Stromal cell of bone marrow (primary cell): ENCODE data around the gene P2RY8.

Source experiments
- DNase-seq: peaks from one replicate; pipeline ENCODE4 v3.0.0-alpha.2; 2012; ENCODE audit warnings: low read depth

The P2RY8 gene

GRCh38 chrX:1417921-1418771 is 118.8 kb downstream of the P2RY8 start:
- DNase-seq = no peak

- DNase-seq = no peak
These were observed 119.8 kb downstream of the P2RY8 start for GRCh38 chrX:1416965-1417760.

DNA sequence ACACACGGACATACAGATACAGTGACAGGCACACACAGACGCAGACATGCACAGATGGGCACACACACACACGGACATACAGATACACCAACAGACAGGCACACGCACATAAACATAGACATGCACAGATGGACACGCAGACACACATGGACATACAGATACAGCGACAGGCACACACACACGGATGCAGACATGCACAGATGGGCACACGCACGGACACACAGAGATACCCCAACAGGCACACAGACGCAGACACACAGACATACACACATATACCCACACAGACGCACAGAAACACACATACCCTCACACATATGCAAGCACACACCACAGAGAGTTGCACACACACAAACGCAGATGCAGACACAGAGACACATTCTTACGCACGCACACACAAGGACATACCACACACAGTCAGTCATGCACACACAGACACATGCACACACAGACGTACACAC is 120.6 kb downstream of the P2RY8 start:
- DNase-seq = no peak
